Endodermal cell (in vitro differentiated cells): ENCODE results near the gene GPC6. TPM values are rescaled to one million over a fixed set of nuclear protein-coding genes. Genes with fewer than 3 reads are reported as not detected.

ENCODE experiments used
- DNase-seq: peaks from one replicate; pipeline ENCODE4 v3.0.0-alpha.2; 2017
- H3K27ac ChIP-seq: 2 replicates; pipeline ENCODE4 v1.5.1; 2013; ENCODE audit warnings: mild to moderate bottlenecking, low read depth, low read length, moderate library complexity
- H3K27me3 ChIP-seq: 2 replicates; pipeline ENCODE4 v1.6.1; 2013; ENCODE audit warnings: mild to moderate bottlenecking, low read length, moderate library complexity; ENCODE audit not compliant: insufficient read depth, control insufficient read depth, poor library complexity, severe bottlenecking
- H3K36me3 ChIP-seq: 2 replicates; pipeline ENCODE4 v1.7.0; 2013; ENCODE audit warnings: mild to moderate bottlenecking, low read length, moderate library complexity; ENCODE audit not compliant: control insufficient read depth, insufficient read depth
- H3K4me1 ChIP-seq: one replicate; pipeline ENCODE4 v1.7.0; 2013; ENCODE audit warnings: low read length; ENCODE audit not compliant: control insufficient read depth, insufficient read depth
- H3K4me3 ChIP-seq: 2 replicates; pipeline ENCODE4 v1.5.1; 2013; ENCODE audit warnings: mild to moderate bottlenecking, low read length, moderate library complexity
- H3K9ac ChIP-seq: 2 replicates; pipeline ENCODE4 v1.6.1; 2013; ENCODE audit warnings: mild to moderate bottlenecking, low read length, moderate library complexity; ENCODE audit not compliant: poor library complexity, severe bottlenecking; ENCODE audit errors: extremely low read depth
- H3K9me3 ChIP-seq: 2 replicates; pipeline ENCODE4 v1.6.1; 2013; ENCODE audit warnings: mild to moderate bottlenecking, low read length, moderate library complexity; ENCODE audit not compliant: control insufficient read depth
- H3K27ac Mint-ChIP-seq: 2 replicates; pipeline ENCODE4 v1.8.0; 2020; ENCODE audit warnings: mixed read lengths
- H3K27me3 Mint-ChIP-seq: 2 replicates; pipeline ENCODE4 v1.8.0; 2021; ENCODE audit warnings: mild to moderate bottlenecking, mixed read lengths; ENCODE audit not compliant: insufficient read depth
- H3K36me3 Mint-ChIP-seq: 2 replicates; pipeline ENCODE4 v1.8.0; 2020; ENCODE audit warnings: low read depth, mixed read lengths
- H3K4me1 Mint-ChIP-seq: 2 replicates; pipeline ENCODE4 v1.8.0; 2020; ENCODE audit warnings: mixed read lengths
- H3K4me3 Mint-ChIP-seq: 2 replicates; pipeline ENCODE4 v1.8.0; 2020; ENCODE audit warnings: mild to moderate bottlenecking, moderate library complexity, mixed read lengths
- H3K9me3 Mint-ChIP-seq: 2 replicates; pipeline ENCODE4 v1.8.0; 2020; ENCODE audit warnings: mild to moderate bottlenecking, mixed read lengths
- WGBS, 2 experiments: methylation state at CpG; one replicate each; pipeline versions ENCODE4 v1.1.5 to v1.1.7; 2013; ENCODE audit warnings: missing lambda C conversion rate in 2 of 2, mixed read lengths in 1 of 2; ENCODE audit not compliant: insufficient coverage in 1 of 2, insufficient read length in 1 of 2; 5-methylcytosine and 5-hydroxymethylcytosine counted together
- total RNA-seq, 2 donors: library from RNA; stranded (reverse); fragmentation: NEBNext Ultra II Directional in 1 of 2; extraction: Animal tissue kit (Norgen Biotek cat#: 25700) in 1 of 2; gene quantifications; 2 replicates in 1 of 2; 3 replicates in 1 of 2; pipeline ENCODE4 v1.2.1, GENCODE V29; 2021
- TF ChIP-seq, protein P1 (sequence below): fragments of 200-600 bp; sonication (generic); conservative IDR thresholded peaks from 2 replicates; pipeline ENCODE4 v1.5.0; 2021; ENCODE audit warnings: antibody characterized with exemption, mild to moderate bottlenecking

Gene GPC6
- total RNA-seq, 2 donors from 2014 or later: 69.6 to 80.4 TPM

DNA sequence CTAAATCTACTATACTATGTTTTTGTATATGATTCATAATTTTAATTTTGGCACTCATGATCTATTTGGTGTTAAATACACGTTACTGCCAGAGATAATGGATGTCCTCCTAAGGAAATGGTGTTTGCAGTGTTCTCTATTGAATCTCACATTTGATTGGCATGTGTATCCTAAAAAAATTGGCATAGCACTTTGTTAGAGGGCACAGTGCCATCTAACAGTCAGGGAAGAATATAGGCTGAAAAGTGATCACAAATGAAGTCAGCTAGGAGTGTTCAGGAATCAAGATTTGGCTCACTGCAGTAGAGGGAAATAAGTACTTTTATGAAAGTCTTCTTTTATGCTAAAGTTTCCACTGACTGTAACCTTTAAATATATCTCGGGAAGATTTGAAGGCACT is 624.6 kb downstream of the GPC6 start:
- 89 to 100% methylated on average over 1 to 2 of the region's 2 CpGs for WGBS, 2 experiments
- H3K27me3 ChIP-seq: no peaks in the 10 kb centered on the region
- H3K9ac ChIP-seq: no peak overlapping the region
- Mint-ChIP-seq H3K9me3 (no peaks in the 10 kb centered on the region), H3K4me1 (no peaks in the 10 kb centered on the region), H3K36me3 (no peaks in the 10 kb centered on the region), H3K27me3 (no peaks in the 10 kb centered on the region), H3K4me3 (no peak overlapping the region), H3K27ac (no peak overlapping the region)
- H3K36me3 ChIP-seq: no peaks in the 10 kb centered on the region
- TF ChIP-seq, protein P1, sequence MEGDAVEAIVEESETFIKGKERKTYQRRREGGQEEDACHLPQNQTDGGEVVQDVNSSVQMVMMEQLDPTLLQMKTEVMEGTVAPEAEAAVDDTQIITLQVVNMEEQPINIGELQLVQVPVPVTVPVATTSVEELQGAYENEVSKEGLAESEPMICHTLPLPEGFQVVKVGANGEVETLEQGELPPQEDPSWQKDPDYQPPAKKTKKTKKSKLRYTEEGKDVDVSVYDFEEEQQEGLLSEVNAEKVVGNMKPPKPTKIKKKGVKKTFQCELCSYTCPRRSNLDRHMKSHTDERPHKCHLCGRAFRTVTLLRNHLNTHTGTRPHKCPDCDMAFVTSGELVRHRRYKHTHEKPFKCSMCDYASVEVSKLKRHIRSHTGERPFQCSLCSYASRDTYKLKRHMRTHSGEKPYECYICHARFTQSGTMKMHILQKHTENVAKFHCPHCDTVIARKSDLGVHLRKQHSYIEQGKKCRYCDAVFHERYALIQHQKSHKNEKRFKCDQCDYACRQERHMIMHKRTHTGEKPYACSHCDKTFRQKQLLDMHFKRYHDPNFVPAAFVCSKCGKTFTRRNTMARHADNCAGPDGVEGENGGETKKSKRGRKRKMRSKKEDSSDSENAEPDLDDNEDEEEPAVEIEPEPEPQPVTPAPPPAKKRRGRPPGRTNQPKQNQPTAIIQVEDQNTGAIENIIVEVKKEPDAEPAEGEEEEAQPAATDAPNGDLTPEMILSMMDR: no peak
- H3K27ac ChIP-seq: no peak overlapping the region
- DNase-seq: no peak
- H3K4me1 ChIP-seq: no peaks in the 10 kb centered on the region
- H3K4me3 ChIP-seq: no peak overlapping the region
- no peaks in the 10 kb centered on the region for H3K9me3 ChIP-seq

DNA sequence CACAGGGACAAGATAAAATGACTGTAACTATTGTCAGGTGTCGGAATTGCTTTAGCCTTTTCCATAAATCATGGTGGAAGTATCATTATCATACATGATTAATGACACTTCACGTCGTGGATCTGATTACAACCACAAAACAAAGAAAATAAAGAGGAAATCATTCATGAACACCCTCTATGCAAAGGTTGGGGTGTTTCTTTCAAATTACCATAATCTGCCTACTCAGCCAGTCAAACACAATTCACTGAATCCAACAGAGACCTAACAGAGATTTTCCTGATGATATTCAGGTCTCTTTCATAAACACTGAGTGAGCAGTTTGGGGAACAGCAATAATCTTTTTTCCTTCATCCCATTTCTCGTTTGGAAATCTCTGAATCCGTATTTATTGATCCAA is 627.3 kb downstream of the GPC6 start:
- no peaks in the 10 kb centered on the region for H3K27me3 Mint-ChIP-seq
- no peaks in the 10 kb centered on the region for H3K36me3 ChIP-seq
- no peak overlapping the region for H3K27ac Mint-ChIP-seq
- H3K27ac ChIP-seq: no peak overlapping the region
- H3K36me3 Mint-ChIP-seq: no peaks in the 10 kb centered on the region
- H3K4me3 Mint-ChIP-seq: no peak overlapping the region
- no peaks in the 10 kb centered on the region for H3K9me3 ChIP-seq
- H3K4me1 ChIP-seq: no peaks in the 10 kb centered on the region
- TF ChIP-seq, protein P1: no peak
- H3K27me3 ChIP-seq: no peaks in the 10 kb centered on the region
- no peaks in the 10 kb centered on the region for H3K9me3 Mint-ChIP-seq
- H3K4me1 Mint-ChIP-seq: no peaks in the 10 kb centered on the region
- no peak for DNase-seq
- H3K9ac ChIP-seq: no peak overlapping the region
- WGBS, 2 experiments: 96 to 98% methylated on average over 3 to 5 of the region's 5 CpGs
- no peak overlapping the region for H3K4me3 ChIP-seq

DNA sequence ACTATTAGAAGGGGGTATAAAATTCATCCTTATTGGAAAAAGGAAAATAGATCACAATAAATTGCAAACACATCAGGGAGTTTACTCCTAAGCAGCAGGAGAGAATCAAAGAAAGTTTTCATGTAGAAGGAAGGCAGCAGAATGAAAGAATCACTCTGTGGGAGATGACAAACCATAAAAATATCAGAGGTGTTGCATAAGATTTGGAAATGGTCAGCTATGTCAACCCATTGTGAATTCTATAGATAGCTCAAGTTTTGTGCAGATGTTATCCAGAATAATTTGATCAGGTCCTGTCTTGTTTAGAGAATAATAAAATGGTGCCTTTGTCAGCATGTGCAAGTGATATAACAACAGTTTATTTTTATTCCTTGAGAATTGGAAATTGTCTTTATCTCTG is 630.5 kb downstream of the GPC6 start:
- Histone ChIP-seq H3K36me3 (no peaks in the 10 kb centered on the region), H3K4me3 (no peak overlapping the region), H3K27ac (no peak overlapping the region), H3K9ac (no peak overlapping the region), H3K27me3 (no peaks in the 10 kb centered on the region), H3K9me3 (no peaks in the 10 kb centered on the region), H3K4me1 (no peaks in the 10 kb centered on the region)
- Mint-ChIP-seq H3K4me1 (peaks cover 6% of the 10 kb centered on the region), H3K27ac (no peak overlapping the region), H3K4me3 (no peak overlapping the region), H3K36me3 (no peaks in the 10 kb centered on the region), H3K27me3 (no peaks in the 10 kb centered on the region), H3K9me3 (no peaks in the 10 kb centered on the region)
- no peak for DNase-seq
- TF ChIP-seq, protein P1: no peak
